ENCODE results near the gene ASTL.

Gene ASTL

GRCh38 chr2:96139181-96139758 is 968 bp upstream of the ASTL start:
- Histone ChIP-seq H3K79me2 (ENCODE audit: insufficient read depth, low read length) (peaks cover 15% of the 10 kb centered on the region), H3K4me3 (ENCODE audit: insufficient read depth, low read length, poor library complexity, severe bottlenecking) (no peak overlapping the region), H3K9me2 (replicated peaks; ENCODE audit: insufficient read depth, low read length) (no peaks in the 10 kb centered on the region), H3K9me3 (ENCODE audit: insufficient read depth, low read length) (no peaks in the 10 kb centered on the region), H3K36me3 (ENCODE audit: low read length) (peaks cover 10% of the 10 kb centered on the region), H3K27me3 (ENCODE audit: low read length) (no peaks in the 10 kb centered on the region), H2AFZ (ENCODE audit: low read depth, low read length, severe bottlenecking) (no peak overlapping the region), H3K9ac (ENCODE audit: low read length) (no peak overlapping the region), H3F3A (ENCODE audit: insufficient read depth) (peaks cover 23% of the 10 kb centered on the region), H3K4me2 (ENCODE audit: low read depth, low read length, poor library complexity, severe bottlenecking) (no peak overlapping the region), H4K20me1 (ENCODE audit: low read depth, low read length) (peaks cover 10% of the 10 kb centered on the region; the same call in 1 of the 2 replicates), H3K27ac (ENCODE audit: low read depth, low read length) (no peak overlapping the region)
- TF ChIP-seq CTCF (IDR thresholded peaks at IDR 0.05; ENCODE audit: insufficient read depth, low read length, poor library complexity, severe bottlenecking), result no peak
- TF ChIP-seq EZH2phosphoT487 (conservative IDR thresholded peaks at IDR 0.05; ENCODE audit: low read length), result no peak

GRCh38 chr2:96137321-96138178 is 752 bp downstream of the ASTL start:
- TF ChIP-seq EZH2phosphoT487 (conservative IDR thresholded peaks at IDR 0.05; ENCODE audit: low read length) (no peak), CTCF (IDR thresholded peaks at IDR 0.05; ENCODE audit: insufficient read depth, low read length, poor library complexity, severe bottlenecking) (no peak)
- Histone ChIP-seq H3K9ac (ENCODE audit: low read length) (no peak overlapping the region), H3K9me3 (ENCODE audit: insufficient read depth, low read length) (no peaks in the 10 kb centered on the region), H3K79me2 (ENCODE audit: insufficient read depth, low read length) (no peaks in the 10 kb centered on the region), H2AFZ (ENCODE audit: low read depth, low read length, severe bottlenecking) (no peak overlapping the region), H3F3A (ENCODE audit: insufficient read depth) (peaks cover 16% of the 10 kb centered on the region), H3K4me2 (ENCODE audit: low read depth, low read length, poor library complexity, severe bottlenecking) (no peak overlapping the region), H3K27ac (ENCODE audit: low read depth, low read length) (no peak overlapping the region), H3K9me2 (replicated peaks; ENCODE audit: insufficient read depth, low read length) (no peaks in the 10 kb centered on the region), H3K4me3 (ENCODE audit: insufficient read depth, low read length, poor library complexity, severe bottlenecking) (no peak overlapping the region), H3K27me3 (ENCODE audit: low read length) (no peaks in the 10 kb centered on the region), H3K36me3 (ENCODE audit: low read length) (no peaks in the 10 kb centered on the region), H4K20me1 (ENCODE audit: low read depth, low read length) (no peaks in the 10 kb centered on the region)

- Histone ChIP-seq H3K4me2 (ENCODE audit: low read depth, low read length, poor library complexity, severe bottlenecking) (no peak overlapping the region), H4K20me1 (ENCODE audit: low read depth, low read length) (no peaks in the 10 kb centered on the region)
Observed at GRCh38 chr2:96136129-96136720, 2.1 kb downstream of the ASTL start.

More at GRCh38 chr2:96136129-96136720, 2.1 kb downstream of the ASTL start:
- H3K36me3 ChIP-seq (ENCODE audit: low read length), result no peaks in the 10 kb centered on the region
- TF ChIP-seq CTCF (IDR thresholded peaks at IDR 0.05; ENCODE audit: insufficient read depth, low read length, poor library complexity, severe bottlenecking), result no peak
- TF ChIP-seq EZH2phosphoT487 (conservative IDR thresholded peaks at IDR 0.05; ENCODE audit: low read length), result no peak
- no peaks in the 10 kb centered on the region for H3K9me2 ChIP-seq (replicated peaks; ENCODE audit: insufficient read depth, low read length)
- no peak overlapping the region for H3K27ac ChIP-seq (ENCODE audit: low read depth, low read length)
- H3K79me2 ChIP-seq (ENCODE audit: insufficient read depth, low read length), result no peaks in the 10 kb centered on the region
- peaks cover 6% of the 10 kb centered on the region; the same call in 1 of the 2 replicates for H3F3A ChIP-seq (ENCODE audit: insufficient read depth)
- H3K27me3 ChIP-seq (ENCODE audit: low read length), result no peaks in the 10 kb centered on the region
- no peaks in the 10 kb centered on the region for H3K9me3 ChIP-seq (ENCODE audit: insufficient read depth, low read length)
- H3K9ac ChIP-seq (ENCODE audit: low read length), result no peak overlapping the region
- no peak overlapping the region for H2AFZ ChIP-seq (ENCODE audit: low read depth, low read length, severe bottlenecking)
- H3K4me3 ChIP-seq (ENCODE audit: insufficient read depth, low read length, poor library complexity, severe bottlenecking), result no peak overlapping the region
